ENCODE results near the gene FAM107B.
A peak's percentile ranks its signal among the peaks of the same experiment; 100 is the strongest.
"Not testable (repeated sequence)": the region's sequence is repeated elsewhere in the genome, so short reads cannot be mapped to it uniquely, and the experiment has no call there.

The FAM107B gene

DNA sequence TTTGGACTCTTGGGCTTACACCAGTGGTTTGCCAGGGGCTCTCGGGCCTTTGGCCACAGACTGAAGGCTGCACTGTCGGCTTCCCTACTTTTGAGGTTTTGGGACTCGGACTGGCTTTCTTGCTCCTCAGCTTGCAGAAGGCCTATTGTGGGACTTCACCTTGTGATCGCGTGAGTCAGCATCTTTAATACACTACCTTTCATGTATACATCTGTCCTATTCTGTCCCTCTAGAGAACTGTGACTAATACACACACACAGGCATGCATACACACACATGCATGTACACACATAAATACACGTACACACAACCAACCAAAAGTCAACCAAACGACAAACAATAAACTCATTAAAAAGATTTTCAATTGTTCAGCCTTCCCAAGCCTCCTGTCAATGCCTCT, 86.5 kb downstream of the FAM107B start:
- peak; percentile 33 for DNase-seq

DNA sequence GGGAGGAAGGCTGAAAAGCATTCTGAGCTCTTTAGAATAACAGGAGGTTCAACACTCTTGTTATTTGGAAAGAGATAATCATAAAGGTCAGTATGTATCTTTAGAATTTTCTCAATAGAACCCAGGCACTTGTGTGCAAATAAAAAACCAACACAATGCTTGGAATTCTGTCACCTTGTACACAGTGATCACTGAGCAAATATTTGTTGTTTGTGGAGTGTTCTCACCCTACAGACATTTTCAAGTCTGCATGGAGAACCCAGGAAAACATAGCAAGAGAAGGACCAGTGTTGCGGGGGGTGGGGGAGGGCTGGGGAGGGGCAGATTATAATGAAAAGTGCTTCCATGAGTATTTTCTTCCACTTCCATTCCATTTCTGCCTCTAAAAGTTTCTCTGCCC, 87.4 kb downstream of the FAM107B start:
- DNase-seq = no peak

DNA sequence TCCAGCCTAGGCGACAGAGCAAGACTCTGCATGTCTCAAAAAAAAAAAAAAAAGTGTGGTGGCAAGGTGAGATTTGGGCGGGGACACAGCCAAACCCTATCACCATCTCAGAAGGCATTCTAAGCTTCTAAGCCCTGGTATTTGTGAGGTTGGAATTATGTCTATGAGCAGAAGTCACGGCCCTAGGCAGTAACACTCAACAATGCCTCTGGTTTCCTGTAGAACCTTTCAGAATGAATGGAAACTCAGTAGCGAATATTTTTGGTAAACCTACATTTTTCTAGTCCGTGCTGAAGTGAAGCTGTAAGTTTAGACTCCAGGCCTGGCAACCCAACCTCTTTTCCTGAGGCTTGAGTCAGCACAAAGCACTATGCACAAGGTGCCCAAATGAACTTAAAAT, 88.3 kb downstream of the FAM107B start:
- peak; percentile 23 for DNase-seq

DNA sequence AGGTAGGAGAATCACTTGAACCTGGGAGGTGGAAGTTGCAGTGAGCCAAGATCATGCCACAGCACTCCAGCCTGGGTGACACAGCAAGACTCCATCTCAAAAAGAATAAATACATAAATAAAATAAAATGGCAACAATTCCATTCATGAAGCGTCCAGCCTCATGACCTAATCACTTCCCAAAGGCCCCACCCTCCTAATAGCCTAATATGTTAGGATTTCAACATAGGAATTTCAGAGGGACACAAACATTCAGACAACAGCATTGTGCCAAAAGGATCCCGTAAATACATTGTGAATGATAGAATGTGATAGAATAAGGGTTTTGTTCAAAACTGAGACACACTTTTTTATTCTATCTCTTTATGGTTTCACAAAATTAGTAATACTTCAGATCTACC, 90.3 kb downstream of the FAM107B start:
- DNase-seq = no peak

DNA sequence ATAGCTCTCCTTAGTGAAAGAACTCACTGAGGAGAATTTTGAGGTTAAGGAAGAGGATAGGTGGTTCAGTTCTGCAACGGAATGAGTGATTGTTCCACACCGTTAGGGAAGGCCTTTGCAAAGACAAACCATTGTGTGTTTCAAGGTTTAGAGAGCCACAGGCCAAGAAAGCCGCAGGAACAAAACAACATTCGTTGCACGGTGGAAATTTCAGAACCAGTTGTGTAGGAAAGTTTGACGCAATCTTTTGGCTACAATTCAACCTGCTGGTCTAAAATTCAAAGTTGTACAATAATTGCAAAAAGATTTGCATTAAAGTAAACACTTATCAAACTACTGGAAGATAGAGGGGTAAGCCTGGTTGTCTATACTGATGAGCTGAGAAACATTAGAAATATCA, 91.4 kb downstream of the FAM107B start:
- no peak for DNase-seq

DNA sequence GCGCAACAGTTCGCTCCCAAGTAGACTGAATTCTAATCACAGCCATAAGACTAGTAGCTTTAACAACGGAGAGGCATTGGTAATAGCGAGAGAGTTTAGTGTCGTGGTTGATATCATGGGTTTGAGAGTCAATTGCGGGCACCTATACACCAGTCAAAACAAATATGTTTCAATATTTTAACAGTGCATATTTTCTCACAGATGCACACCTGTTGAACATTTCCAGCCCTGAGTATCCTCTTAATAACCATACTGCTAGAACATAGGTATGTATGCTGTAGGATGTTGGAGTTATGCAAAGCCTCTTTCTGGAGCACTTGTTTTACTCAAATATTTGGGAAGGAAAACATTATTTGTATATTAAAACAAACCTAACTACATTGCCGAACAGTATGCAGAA, 92.9 kb downstream of the FAM107B start:
- no peak for DNase-seq

DNA sequence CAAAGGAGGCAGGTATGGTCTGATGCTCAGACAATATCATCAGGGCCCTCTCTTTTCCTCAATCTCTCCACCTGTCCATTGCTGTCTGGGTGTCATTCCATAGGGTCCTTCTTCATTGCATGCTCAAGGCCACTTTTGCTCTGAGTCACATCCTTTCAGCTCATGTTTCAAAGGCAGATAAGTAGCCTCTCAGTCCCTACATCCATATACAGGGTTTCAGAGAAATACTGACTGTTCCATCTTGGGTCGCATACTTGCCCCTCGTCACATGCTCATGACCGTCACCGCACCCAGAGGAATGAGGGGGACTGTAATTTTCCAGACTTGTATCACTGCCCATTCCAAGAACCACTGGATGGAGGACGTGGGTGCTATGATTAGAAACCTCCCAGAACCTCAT, 93.4 kb downstream of the FAM107B start:
- no peak for DNase-seq

DNA sequence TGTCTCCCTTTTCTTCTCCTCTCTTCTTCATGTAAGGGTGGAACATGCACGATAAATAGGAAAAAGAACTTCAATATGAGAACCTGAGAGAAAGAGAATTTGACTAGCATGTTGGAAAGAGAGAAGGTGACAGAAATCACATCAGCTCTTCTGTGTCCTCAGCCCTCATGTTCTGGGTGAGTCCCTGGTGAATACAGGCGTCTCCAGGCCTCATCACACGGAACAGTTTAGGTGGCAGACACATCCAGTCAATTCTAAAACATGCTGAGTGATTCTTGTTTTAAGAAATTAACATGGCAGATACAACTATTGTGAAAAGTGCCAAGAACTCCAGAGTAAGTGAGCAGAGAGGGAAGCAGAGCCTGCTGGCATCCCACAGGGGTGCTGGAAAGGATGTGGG, 96.1 kb downstream of the FAM107B start:
- DNase-seq = no peak

DNA sequence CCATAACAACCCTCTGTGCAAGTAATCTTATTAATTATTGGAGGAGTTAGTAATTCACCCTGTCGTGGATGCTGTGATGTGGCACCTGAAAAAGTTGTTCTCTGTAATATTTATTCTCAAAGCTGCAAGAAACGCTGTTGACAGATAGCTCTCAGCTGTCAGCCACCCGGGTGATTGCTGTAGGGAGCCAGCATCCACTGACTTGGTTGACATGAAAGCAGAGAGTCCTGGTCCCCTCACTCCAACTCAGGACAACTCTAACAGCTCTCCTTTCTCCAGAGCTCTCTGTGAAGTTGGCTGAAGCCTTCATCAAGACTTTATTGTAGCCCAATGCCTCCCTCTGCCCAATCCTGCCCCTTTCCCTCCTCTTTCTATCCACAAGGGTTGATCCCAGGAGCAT, 98.0 kb downstream of the FAM107B start:
- no peak for DNase-seq

DNA sequence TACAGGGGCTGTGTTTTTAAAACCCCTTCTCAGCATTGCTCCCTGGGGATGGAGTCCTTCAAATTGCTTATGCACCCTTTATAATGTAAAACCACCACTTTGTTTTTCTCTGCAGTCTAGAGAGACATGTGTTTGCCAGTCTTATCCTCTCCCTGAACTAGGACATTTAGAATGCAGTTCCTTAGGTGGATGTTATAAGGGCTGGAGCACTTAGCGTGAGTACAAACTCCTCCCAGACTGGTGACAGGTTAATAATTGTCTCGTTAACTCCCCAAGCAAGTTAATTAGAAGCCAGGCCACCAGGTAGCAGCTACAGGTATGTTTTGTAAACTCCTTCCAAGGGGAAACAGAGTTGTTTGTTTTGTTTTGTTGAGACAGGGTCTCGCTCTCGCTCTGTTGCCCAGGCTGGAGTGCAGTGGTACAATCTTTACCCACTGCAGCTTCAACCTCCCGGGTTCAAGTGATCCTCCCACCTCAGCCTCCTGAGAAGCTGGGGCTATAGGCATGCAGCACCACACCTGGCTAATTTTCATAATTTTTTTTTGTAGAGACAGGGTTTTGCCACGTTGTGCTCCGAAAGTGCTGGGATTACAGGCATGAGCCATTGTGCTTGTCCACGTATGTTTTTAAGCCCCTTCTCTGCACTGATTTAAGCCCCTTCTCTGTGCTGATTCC, 100.2 kb downstream of the FAM107B start:
- no peak for DNase-seq

DNA sequence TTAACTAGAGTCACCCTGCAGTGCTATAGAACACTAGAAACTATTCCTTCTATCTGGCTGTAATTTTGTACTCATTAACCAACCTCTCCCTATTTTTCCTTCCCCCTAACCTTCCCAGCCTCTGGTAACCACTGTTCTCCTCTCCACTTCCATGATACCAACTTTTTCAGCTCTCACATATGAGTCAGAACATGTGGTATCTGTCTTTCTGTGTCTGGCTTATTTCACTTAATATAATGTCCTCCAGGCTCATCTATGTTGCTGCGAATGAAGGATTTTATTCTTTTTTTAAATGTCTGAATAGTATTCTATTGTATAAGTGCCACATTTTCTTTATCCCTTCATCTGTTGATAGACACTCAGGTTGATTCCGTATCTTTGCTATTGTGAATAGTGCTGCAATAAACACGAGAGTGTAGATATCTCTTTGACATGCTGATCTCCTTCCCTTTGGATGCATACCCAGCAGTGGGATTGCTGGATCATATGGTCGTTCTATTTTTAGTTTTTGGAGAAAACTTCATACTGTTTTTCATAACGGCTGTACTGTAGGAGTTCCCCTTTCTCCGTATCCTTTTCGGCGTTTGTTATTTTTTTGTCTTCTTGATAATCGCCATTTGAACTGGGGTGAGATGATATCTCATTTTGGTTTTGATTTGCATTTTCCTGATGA, 101.4 kb downstream of the FAM107B start:
- DNase-seq = peak; percentile 20

DNA sequence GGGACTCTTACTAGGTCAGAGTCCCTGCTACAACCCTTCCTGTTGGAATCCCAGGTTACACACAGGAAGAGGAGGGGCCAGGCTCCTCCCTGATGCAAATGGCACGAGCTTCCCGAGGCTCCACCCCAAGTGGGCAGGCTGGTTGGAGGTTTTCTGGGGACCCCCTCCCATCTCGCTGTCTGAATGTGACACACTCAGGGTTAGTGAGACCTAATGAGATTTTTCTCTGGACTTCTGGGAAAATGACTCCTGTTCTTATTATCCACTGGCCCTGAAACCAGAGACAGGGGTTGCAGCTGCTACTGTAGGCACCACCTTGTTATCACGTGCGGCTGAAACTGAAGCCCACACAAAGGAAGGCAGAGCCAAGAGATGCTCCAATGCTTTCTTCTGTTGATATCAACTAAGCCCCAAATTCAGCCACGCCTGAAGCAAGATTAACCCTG, 103.3 kb downstream of the FAM107B start:
- no peak for DNase-seq

DNA sequence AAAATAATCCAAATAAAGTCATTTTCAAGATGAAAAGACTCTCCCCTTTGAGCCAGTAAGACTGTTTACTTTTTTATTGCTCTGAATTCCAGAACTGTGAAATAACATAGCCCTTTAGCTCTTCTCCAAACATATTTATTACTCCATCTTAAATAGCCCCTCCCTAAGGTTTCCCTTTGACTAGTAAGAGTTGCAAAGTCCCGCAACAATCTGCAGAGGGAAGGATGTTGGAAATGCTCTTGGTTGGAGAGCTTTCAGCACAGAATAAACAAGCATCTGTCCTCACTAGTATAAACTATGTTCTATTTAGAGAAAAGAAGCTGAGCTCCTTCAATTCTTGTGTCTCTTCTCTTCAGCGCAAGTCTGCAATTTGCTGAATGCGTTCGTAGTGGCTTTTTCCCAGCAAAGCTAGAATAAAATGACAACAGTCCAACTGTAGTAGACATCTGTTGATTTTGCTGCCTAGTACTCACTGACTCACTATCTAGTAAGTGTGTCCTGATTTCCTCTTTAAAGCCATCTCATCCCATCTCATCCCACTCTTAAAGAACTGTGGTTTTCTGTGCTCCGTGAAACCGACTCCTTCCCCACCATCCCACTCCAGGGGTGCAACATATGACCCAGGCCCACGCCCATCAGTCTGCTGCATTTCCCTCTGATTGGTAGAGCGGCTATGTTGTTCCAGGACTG, 104.0 kb downstream of the FAM107B start:
- DNase-seq = no peak

DNA sequence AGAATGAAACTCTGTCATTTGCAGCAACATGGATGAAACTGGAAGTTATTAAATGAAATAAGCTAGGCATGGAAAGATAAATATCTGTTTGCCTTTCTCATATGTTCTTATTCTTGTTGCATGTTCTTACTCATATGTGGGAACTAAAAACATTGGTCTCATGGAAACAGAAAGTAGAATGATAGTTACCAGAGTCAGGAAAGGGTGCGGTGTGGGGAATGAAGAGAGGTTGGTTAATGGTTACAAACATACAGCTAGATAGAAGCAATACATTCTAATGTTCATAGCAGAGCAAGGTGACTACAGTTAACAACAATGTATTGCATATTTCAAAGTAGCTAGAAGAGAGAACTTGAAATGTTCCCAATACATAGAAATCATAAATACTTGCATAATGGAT, 105.1 kb downstream of the FAM107B start:
- DNase-seq = no peak

DNA sequence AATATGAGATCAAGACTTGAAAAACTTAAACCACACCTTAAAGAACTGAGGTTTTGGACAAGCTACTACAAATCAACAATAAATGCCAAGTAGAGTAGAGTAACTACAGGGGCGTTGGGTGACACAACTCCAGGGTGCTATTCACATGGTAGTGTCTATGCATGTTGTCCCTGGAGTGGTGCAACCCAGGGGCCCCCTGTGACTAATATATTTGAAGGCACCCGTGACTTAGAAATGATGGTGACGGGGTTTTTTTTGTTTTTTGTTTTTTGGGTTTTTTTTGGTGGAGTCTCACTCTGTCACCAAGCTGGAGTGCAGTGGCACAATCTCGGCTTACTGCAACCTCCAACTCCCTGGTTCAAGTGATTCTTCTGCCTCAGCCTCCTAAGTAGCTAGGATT, 106.9 kb downstream of the FAM107B start:
- no peak for DNase-seq

DNA sequence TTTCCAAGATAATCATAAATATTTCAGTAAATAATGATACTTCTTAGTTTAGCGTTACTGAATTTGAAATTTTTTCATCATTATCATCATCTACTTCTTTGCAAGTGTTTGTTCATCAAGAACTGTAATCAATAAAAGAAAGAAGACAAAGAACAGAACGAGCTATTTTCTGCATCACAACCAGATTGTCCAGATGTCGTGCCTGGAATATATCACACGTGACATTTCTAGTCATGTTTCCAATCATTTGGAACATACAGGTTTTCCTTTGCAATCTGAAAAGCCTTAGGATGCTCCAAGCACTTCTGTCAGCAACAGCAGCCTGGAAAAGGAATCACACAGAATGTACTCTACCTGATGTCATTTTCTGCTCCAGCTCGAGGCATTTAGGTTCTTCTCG, 107.4 kb downstream of the FAM107B start:
- no peak for DNase-seq

DNA sequence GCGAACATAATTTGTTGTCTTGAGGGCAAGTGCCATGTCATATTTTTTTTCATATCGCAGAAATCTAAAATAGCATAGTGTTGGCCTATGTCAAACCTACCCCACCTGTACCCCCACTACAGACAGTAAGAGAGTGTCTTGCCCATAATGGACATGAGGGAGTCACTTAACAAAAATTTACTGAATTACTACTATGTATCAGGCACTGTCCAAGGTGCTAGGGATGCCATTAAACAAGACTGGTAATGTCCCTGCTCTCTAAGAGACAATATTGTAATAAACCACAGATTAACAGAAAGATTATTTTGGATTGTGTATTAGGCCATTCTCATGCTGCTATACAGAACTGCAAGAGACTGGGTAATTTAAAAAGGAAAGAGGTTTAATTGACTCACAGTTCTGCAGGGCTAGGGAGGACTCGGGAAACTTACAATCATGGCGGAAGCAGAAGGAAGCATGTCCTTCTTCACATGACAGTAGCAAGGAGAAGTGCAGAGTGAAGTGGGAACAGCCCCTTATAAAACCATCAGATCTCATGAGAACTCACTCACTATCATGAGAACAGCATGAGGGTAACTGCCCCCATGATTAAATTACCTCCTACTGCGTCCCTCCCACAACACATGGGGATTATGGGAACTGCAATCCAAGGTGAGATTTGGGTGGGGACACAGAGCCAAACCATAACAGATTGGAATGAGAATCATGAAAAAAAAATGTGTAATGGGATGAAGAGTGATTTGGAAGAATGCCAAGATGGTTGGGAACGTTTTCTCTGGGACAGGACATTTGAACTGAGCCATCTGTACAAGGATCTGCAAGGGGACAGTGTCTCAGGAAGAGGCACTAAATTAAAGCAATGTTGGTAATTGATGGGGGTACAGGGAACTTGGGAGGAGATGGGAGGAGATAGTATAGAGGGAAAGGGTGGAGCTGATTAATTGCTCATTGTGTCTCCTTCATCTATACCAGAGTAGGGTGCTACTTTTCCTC, 108.5 kb downstream of the FAM107B start:
- DNase-seq = no peak

DNA sequence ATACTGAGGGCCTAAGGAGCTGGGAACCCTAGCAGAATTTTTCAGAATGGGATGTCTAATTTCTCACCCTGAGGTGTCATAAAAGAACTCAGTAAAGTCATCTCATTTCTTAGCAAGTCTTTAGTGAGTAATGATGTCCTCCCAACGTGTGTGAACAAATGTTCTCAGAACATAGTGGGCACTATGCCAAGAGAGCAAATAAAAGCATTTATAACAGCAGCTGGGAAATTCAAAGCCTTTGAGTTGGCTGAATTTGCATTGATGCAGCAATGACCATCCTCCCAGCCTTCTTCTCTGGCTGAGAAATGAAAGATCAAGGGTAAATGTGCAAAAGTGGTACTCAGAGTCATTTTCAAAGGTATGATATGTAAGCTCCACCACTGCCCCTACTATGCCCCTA, 109.4 kb downstream of the FAM107B start:
- no peak for DNase-seq

DNA sequence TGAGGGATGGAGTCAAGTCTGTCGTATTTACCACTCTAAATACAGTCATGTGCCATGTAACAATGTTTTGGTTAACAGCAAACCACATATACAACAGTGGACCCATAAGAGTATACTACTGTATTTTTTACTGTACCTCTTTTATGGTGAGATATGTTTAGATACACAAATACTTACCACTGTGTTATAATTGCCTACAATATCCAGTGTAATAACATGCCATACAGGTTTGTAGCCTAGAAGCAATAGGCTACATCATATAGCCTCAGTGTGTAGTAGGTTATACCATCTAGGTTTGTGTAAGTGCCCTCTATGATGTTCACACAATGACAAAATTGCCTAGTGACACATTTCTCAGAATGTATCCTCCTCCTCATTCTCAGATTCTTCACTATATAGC, 110.4 kb downstream of the FAM107B start:
- DNase-seq = no peak

DNA sequence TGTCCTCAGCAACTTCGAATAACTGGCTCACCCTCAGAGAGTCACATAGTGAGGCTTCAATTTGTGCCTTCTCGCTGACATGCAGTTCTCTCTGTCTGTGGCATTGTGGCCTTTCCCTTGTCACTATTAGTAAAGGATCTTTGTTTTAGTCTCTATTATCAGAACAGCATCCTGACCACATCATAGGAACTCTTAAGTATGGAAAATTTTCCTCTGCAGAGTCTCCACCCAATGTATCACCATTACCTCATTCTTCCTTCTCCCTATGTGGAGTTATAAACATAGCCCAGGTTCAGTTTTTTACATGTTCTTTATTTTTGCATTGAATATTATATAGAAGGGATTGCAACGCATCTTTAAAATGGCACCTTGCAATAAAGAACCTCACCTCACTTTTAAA, 112.9 kb downstream of the FAM107B start:
- no peak for DNase-seq

DNA sequence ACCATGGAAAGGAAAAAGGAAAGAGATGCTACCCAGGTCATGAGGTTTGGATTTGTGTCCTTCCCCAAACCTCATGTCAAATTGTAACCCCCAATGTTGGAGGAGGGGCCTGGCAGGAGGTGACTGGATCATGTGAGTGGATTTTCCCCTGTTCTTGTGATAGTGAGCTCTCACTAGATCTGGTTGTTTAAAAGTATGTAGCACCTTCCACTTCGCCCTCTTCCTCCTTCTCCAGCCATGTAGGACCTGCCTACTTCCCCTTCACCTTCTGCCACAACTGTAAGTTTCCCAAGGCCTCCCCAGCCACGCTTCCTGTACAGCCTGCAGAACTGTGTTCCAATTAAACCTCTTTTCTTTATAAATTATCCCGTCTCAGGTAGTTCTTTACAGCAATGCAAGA, 113.9 kb downstream of the FAM107B start:
- DNase-seq = no peak

DNA sequence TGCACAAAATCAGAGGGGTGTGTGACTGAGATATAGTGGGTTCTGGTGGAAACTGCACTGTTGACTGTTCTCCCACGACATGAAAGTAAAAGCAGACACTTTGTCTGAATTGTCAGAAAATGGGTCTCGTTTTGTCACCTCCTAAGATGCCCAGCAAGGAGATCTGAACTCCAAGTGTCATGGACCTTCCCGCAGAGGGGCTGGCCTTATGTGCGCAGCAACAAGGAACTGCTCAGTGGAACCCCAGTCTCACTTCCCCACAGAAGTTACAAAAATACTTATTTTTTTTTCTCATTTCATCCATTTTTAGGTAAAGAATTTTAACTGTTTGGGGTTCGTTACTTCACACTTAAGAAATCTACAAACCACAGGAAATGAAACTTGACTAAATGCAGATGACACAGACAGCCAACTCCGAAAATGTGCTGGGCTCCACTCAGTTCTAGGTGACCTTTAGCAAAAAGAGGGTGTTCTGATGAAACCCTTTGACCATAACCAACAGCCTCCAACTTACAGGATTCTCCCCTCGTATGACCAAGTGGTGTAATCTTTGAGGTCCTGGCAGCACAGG, 115.0 kb downstream of the FAM107B start:
- DNase-seq = no peak

DNA sequence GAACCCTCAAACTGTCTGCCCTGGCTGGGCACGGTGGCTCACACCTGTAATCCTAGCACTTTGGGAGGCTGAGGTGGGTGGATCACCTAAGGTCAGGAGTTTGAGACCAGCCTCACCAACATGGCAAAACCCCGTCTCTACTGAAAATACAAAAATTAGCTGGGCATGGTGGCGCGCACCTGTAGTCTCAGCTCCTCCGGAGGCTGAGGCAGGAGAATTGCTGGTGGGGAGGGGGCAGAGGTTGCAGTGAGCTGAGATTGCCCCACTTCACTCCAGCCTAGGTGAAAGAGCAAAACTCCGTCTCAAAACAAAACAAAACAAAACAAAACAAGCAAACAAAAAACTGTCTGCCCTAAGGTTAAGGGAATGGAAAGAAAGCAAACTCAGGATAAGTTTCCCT, 115.6 kb downstream of the FAM107B start:
- DNase-seq = not testable (repeated sequence)
